Suppressor macrophage (primary cell): ENCODE measurements around the gene TCP11X2.
A peak's percentile ranks its signal among the peaks of the same experiment; 100 is the strongest.
"Not testable (repeated sequence)": the region's sequence is repeated elsewhere in the genome, so short reads cannot be mapped to it uniquely, and the experiment has no call there.

Experiments
- DNase-seq, 4 experiments: peaks; one replicate each; pipeline ENCODE4 v3.0.0-alpha.2; 2020 to 2022
- total RNA-seq, 17 experiments: gene quantifications; one replicate each; lab custom pipeline; 2026; ENCODE audit warnings: mixed read lengths in 6 of 17, inconsistent platforms in 3 of 17; lab: John Stamatoyannopoulos, UW

The TCP11X2 gene
- total RNA-seq: 0 to 0.11 (median 0) reads per million in 17 experiments

- DNase-seq: not testable (repeated sequence)
Measured at GRCh38 chrX:102471762-102472220, at the start of gene TCP11X2. Gene TCP11X2 (minus strand): TSS chrX:102471812.

- DNase-seq: peak in 2 of 4 experiments; percentile 1 to 4
Measured at GRCh38 chrX:102517326-102517725, 45.7 kb upstream of the TCP11X2 start.

- peak; percentile 5 to 56 (median 30) for DNase-seq
Measured at GRCh38 chrX:102515975-102516941, 44.6 kb upstream of the TCP11X2 start, which contains the start of gene TMSB15A. Gene TMSB15A (minus strand): TSS chrX:102516739.

- DNase-seq: no peak
Measured at GRCh38 chrX:102514536-102514935, 42.9 kb upstream of the TCP11X2 start.

- DNase-seq: no peak
Measured at GRCh38 chrX:102498732-102499131, 27.1 kb upstream of the TCP11X2 start.

GRCh38 chrX:102491766-102492165 lies 20.2 kb upstream of the TCP11X2 start:
- DNase-seq: no peak

GRCh38 chrX:102478765-102479164 lies 7.2 kb upstream of the TCP11X2 start:
- not testable (repeated sequence) for DNase-seq

- DNase-seq: not testable (repeated sequence)
Measured at GRCh38 chrX:102470215-102470614, 1.4 kb downstream of the TCP11X2 start.

GRCh38 chrX:102458615-102459014 lies 13.0 kb downstream of the TCP11X2 start:
- DNase-seq: not testable (repeated sequence)

- DNase-seq: not testable (repeated sequence)
Measured at GRCh38 chrX:102439908-102440307, 31.7 kb downstream of the TCP11X2 start, which contains the start of gene NXF2B. Gene NXF2B (minus strand): TSS chrX:102440008. CDS start chrX:102380036, 59,972 bp downstream.

- DNase-seq: not testable (repeated sequence)
Measured at GRCh38 chrX:102414493-102414892, 57.1 kb downstream of the TCP11X2 start.
